GM12872 (cell line): ENCODE results near the gene PEX1.
"Not testable (repeated sequence)": the region's sequence is repeated elsewhere in the genome, so short reads cannot be mapped to it uniquely, and the experiment has no call there.

Experiments
- TF ChIP-seq, protein P1 (sequence below): IDR thresholded peaks from 3 replicates; pipeline ENCODE4 v1.5.1; 2011; ENCODE audit warnings: low read depth, mild to moderate bottlenecking, low read length, moderate library complexity; ENCODE audit not compliant: insufficient read depth

PEX1 gene

DNA sequence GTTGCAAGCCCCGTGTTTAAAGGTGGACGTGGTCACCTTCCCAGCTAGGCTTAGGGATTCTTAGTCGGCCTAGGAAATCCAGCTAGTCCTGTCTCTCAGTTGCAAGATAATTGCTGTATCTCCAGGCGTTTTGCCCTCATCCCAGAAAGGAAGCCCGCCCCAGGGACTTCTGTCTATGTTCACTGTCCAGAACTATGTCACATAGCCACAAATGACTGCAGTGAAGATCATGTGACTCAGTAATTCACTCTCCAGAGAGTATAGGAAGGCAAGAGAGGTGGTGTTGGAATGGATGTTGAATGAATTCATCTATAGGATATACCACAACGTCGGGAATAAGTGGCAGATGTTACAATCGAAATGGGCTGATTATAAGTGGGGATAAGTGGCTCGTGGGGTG, 50.2 kb downstream of the PEX1 start:
- TF ChIP-seq, protein P1, sequence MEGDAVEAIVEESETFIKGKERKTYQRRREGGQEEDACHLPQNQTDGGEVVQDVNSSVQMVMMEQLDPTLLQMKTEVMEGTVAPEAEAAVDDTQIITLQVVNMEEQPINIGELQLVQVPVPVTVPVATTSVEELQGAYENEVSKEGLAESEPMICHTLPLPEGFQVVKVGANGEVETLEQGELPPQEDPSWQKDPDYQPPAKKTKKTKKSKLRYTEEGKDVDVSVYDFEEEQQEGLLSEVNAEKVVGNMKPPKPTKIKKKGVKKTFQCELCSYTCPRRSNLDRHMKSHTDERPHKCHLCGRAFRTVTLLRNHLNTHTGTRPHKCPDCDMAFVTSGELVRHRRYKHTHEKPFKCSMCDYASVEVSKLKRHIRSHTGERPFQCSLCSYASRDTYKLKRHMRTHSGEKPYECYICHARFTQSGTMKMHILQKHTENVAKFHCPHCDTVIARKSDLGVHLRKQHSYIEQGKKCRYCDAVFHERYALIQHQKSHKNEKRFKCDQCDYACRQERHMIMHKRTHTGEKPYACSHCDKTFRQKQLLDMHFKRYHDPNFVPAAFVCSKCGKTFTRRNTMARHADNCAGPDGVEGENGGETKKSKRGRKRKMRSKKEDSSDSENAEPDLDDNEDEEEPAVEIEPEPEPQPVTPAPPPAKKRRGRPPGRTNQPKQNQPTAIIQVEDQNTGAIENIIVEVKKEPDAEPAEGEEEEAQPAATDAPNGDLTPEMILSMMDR, result no peak

- TF ChIP-seq, protein P1, result not testable (repeated sequence)
Measured at GRCh38 chr7:92477681-92478080, 50.6 kb downstream of the PEX1 start, which contains the start of gene ERVW-1. TSS of gene ERVW-1 (minus strand) at chr7:92477946. CDS start at chr7:92470381, 7,565 bp downstream.

DNA sequence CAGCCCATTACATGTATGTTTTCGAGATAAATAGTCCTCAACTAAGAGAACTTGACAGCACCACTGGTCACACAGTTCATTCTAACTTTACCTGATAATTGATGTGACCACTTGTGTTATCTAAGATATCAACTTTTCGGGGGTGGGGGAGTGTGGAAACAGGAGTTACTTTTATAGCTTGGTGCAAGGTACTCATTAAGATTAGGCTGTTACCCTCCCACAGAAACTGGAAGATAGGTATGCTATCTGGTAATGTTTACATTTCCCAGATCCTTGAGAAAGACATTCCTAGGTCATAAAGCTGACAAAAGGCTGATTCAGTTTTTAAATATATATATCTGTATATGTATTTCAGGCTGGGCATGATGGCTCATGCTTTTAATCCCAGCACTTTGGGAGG, 61.6 kb downstream of the PEX1 start:
- TF ChIP-seq, protein P1, result no peak

- TF ChIP-seq, protein P1, result no peak
Measured at GRCh38 chr7:92464515-92464914, 63.8 kb downstream of the PEX1 start.

GRCh38 chr7:92462560-92462959, 65.8 kb downstream of the PEX1 start:
- TF ChIP-seq, protein P1, result no peak

DNA sequence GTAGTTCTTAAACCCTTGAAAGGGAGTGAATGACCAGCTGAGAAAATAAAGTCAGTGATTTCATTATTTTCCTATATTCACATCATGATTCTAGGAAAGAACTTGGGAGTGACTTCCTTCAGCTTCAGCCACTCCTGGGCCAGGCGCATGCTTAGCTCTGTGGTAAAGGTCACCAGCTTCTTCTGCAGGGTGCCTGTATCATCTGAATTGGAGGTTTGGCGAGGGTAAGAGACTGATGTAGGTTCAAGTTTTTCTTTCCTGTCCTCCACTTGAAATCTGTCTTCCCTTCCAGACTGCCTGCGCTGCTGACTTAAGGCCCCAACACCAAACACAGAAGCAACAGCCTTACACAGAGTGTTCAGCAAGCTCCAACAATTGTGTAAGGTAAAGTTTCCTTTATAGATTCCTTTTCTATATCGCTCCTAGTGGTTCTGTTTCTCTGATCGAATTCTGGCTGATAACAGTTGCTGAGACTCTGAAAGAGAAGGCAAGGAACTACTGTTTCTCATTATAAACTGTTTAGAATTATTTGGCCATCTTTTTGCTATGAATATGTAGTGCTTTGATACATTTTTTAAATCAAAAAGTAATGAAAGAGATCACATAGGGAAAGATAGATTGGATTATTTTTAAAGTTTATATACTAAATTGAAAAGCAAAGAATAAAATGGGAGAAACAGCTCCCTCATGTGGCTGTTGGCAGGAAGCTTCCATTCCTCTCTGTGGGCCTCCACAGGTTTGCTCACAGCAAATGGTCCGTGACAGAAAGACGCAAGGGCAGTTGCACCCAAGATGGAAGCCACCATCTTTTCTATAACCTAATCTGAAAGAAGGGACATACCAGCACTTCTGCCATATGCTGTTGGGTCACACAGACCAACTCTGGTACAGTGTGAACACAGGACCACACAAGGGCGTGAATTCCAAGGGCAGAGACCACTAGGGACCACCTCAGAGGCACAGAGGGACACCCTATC, 67.0 kb downstream of the PEX1 start:
- TF ChIP-seq, protein P1, result peak; percentile 81

- TF ChIP-seq, protein P1, result no peak
Measured at GRCh38 chr7:92460510-92460909, 67.8 kb downstream of the PEX1 start.
